Epidermal melanocyte (primary cell): ENCODE data around the gene SSB.
A peak's percentile ranks its signal among the peaks of the same experiment; 100 is the strongest.
"Not testable (repeated sequence)": the region's sequence is repeated elsewhere in the genome, so short reads cannot be mapped to it uniquely, and the experiment has no call there.

ENCODE experiments used
- DNase-seq: peaks from one replicate; pipeline ENCODE4 v3.0.0; 2011; ENCODE audit warnings: low spot score; ENCODE audit not compliant: insufficient read length

SSB gene

DNA sequence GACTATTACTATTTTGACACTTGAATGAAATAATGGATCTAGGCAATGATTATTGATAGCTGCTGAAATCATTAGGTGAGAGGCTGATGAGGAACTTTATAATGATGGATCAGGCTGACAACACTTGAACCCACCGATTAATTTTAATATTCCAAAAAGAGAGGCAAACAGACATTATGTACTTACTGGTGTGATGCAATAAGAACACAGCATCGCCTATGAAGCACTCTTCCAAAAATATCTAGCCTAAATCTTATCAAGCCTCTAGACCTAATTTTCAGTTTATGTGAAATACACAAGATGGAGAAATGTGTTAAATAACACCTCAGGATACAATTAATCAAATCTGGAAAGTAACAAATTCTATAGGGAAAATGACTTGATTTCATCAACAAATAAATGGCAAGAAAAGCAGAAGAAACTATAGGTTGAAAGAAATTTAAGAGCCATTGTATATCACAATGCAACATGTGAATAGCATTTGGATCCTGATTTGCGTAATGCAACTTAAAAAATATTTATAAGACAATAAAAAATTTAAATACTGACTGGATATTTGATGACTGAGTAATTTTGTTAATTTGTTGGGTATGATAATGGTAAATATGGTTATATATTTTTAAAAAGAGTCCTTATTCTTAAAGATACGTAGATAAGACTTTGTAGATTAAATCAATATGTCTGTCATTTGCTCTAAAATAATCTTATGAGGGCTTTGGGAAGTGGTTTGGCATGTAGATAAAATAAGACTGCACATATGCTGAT lies 17.2 kb upstream of the SSB start:
- no peak for DNase-seq

DNA sequence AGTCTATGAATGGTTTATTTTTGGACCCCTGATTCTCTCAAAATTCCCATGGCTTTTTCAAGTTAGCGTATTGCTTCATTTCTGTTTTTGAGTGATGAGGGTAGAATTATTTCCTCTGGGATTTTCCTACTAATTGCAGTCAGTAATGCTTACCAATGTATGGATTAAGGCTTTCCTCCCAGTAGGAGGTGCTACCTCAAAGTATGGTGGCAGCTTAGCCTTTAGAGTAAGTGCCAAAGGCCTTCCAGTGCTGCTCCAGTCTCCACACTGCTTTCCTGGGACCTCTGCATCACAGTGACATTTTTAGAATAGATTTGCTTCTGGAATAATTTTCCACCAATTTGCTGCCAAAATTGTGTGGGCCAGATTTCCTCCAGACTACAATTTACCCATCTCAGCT lies 16.2 kb upstream of the SSB start:
- no peak for DNase-seq

DNA sequence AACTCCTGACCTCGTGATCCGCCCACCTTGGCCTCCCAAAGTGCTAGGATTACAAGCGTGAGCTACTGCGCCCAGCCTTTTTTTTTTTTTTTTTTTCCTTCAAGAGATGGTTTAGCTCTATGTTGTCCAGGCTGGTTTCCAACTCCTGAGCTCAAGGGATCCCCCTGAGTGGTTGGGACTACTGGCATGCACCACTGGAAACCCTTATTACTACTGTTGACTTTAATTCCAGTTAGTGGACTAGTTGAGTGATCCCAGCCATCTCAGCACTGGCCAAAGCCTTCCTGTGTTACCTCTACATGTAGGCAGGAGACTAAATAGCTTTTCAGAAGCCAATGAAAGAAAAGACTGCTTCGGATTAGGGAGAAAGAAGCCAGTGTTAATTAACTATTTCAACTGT lies 8.1 kb upstream of the SSB start:
- no peak for DNase-seq

DNA sequence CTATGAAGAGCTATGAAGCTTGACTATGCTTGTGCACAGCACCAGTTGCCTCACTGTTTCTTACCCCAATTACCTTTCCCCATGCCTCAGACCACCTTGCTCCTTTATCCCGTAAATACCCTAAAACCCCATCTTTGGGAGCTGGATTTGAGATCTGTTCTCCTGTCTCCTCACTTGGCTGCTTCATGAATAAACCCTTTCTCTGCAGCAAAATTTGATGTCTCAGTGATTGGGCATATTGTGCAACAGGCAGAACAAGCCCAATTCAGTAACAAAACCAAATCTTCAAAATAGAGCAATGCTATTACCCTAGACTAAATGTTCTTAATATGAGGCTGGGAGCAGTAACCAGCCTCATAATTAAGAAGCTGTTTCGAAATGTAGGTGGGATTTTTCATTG lies 3.5 kb upstream of the SSB start:
- no peak for DNase-seq

DNA sequence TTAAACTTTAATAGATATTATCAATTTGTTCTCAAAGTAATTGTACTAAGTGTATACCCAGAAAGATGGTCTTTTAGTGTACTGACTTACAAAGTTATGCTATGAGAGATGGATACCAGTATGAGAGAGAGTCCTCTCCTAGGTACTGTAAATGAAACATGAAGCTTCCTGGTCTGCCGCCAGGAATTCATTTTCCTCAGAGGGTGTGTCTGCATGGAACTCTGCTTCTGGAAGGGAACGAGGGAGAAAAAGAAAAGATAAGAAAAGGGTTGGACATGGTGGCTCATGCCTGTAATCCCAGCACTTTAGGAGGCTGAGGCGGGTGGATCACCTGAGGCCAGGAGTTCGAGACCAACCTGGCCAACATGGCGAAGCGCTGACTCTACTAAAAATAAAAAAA lies 2.2 kb upstream of the SSB start:
- no peak for DNase-seq

DNA sequence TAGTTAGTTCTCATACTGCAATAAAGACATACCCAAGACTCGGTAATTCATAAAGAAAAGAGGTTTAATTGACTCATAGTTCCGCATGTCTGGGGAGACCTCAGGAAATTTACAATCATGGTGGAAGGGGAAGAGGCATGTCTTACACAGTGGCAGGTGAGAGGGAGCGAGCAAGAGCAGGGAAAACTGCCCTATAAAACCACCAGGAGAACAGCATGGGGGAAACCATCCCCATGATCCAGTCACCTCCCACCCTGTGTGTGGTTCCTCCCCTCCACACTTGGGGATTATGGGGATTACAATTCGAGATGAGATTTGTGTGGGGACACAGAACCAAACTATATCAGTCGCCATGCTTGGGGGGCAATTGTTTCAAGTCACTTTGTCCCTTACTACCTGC lies 1.1 kb upstream of the SSB start:
- DNase-seq, result no peak

DNA sequence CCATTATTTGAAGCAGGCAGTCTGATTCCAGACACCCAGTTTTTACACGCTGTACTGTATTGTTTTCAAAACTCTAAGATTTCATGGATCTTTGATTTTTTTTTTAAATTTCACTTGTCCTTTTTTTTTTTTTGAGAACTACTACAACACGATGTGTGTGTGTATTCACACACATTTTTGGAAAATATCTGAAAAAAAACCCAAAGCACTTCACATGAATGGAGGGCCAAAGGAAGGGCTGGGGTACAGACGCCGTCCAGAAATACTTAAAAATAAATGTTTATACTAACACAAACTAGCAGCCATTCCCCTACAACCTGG lies 314 bp upstream of the SSB start:
- DNase-seq, result no peak

DNA sequence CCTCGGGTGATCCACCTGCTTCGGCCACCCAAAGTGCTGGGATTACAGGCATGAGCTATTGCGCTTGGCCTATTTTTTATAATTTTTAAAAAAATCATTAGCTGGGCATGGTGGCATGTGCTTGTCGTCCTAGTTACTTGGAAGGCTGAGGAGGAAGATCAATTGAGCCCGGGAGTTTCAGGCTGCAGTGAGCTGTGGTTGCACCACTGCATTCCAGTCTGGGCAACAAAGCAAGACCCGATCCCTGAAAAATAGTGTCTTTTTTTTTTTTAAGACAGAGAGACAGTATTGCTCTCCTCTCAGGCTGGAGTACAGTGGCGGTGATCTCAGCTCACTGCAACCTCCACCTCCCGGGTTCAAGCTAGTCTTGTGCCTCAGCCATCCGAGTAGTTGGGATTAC lies 4.8 kb downstream of the SSB start:
- no peak for DNase-seq

DNA sequence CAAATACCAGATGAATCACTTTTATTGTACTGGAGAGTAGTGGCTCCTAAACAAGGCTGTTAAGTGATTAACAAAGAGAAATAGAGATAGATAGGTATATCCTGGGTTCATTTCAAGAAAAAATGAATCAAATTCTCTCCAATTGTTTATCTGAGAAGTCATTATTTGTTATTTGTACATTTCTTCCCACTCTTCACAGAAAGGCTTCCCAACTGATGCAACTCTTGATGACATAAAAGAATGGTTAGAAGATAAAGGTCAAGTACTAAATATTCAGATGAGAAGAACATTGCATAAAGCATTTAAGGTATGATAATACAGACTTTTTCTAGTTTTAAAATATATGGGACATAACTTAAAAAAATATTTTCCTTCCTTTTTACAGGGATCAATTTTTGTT lies 7.9 kb downstream of the SSB start:
- no peak for DNase-seq

DNA sequence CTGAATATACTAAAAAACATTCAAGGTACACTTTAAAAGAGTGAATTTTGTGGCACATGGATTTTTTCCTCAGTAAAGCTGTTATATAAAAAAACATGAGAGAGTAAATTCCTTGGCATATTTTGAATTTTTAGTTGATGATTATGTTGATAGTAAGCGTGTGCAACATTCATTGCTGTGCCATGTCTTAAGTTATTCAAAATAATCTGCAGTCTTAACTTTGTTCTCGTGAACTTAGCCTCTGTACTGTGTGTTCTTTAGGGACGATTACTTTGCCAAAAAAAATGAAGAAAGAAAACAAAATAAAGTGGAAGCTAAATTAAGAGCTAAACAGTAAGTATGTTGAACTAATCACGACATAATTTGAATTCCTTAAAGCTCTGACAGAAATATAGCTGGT lies 9.6 kb downstream of the SSB start:
- DNase-seq, result no peak

DNA sequence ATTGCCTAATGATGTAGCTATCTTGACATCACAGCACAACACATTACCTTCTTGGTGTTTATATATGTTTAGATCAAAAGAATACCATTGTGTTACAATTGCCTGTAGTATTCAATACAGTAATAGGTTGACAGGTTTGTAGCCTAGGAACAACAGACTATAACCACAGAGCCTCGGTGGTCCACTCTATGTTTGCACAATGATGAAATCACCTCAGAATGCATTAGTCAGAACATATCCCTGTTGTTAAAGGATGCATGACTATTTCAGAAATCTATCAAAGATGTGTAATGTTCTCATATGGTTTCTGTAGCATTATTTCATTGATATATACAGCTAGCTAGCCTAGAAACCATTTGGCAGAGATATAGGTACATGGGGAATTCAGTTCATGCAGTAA lies 17.2 kb downstream of the SSB start:
- no peak for DNase-seq

DNA sequence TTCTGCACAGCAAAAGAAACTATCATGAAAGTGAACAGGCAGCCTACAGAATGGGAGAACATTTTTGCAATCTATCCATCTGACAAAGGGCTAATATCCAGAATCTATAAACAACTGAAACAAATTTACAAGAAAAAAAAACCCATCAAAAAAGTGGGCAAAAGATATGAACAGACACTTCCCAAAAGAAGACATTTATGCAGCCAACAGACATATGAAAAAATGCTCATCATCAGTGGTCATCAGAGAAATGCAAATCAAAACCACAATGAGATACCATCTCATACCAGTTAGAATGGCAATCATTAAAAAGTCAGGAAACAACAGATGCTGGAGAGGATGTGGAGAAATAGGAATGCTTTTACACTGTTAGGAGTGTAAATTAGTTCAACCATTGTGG lies 18.3 kb downstream of the SSB start:
- not testable (repeated sequence) for DNase-seq

DNA sequence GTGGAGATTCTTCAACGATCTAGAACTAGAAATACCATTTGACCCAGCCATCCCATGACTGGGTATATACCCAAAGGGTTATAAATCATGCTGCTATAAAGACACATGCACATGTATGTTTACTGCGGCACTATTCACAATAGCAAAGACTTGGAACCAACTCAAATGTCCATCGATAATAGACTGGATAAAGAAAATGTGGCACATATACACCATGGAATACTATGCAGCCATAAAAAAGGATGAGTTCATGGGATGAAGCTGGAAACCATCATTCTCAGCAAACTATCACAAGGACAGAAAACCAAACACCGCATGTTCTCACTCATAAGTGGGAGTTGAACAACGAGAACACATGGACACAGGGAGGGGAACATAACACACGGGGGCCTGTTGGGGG lies 18.7 kb downstream of the SSB start:
- DNase-seq, result not testable (repeated sequence)

DNA sequence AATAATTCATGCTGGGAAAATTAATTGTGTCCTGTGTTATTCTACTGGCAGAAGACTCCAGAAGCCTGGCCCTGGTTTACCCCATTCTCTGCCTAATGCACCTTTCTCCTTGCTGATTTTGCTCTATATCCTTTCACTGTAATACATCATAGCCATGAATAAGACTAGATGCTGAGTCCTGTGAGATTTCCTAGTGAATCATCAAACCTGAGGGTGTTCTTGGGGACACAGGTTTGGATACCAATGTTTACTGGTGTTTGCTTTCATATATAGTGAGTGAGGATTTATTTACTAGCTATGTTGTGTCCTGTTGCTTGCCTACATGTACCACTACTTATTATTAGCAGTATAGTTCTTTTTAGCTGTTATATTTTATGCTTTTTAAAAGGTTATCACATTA lies 19.6 kb downstream of the SSB start:
- no peak for DNase-seq

DNA sequence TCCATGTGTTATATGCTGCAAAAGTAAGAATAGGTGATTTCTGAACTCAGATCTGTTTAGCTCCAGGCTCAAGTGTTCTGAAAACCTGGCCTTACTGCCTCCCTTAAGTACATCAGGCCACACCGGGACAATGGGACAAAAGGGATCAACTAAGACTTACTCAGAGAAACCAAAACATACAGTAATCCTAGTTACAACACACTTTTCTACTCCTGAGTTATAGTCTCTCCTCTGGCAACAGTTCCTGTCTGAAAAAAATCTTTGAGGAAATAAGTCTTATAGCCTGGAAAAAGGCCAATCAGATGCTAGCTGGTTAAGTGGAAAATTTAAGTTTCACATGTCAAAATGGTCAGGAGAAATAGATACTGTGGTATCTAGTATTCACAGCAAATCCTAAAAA lies 20.4 kb downstream of the SSB start:
- DNase-seq, result no peak

DNA sequence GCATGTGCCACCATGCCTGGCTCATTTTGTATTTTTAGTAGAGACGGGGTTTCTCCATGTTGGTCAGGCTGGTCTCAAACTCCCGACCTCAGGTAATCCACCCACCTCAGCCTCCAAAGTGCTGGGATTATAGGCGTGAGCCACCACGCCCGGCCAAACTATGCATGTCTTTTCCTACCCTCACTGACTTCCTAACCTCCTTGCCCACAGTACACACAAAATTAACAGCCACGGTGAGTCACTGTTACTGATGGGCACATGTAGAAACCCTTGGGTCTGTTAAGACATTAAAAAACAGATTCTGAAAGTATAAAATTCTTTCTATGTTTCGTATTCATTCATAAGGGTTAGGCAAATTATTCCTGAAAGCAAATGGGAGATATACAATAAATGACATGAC lies 21.4 kb downstream of the SSB start:
- DNase-seq, result not testable (repeated sequence)

DNA sequence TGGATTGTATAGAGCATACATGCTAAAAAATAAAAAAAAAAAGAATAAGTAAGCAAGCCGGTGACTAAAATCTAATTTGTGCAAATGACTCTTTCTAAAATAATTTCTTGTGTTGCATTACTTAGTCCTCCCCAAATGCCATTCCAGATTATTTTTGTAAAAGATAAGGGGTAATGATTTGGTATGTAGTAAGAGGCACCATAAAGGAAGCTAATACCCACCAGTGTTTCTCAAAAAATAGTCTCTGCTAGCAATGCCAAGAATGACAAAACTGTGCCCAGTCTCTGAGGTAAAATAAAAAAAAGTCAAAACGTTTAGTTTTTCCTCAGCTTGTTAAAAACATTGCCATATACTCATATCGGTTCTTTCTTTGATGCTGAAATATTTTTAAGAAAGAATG lies 23.4 kb downstream of the SSB start:
- no peak for DNase-seq

DNA sequence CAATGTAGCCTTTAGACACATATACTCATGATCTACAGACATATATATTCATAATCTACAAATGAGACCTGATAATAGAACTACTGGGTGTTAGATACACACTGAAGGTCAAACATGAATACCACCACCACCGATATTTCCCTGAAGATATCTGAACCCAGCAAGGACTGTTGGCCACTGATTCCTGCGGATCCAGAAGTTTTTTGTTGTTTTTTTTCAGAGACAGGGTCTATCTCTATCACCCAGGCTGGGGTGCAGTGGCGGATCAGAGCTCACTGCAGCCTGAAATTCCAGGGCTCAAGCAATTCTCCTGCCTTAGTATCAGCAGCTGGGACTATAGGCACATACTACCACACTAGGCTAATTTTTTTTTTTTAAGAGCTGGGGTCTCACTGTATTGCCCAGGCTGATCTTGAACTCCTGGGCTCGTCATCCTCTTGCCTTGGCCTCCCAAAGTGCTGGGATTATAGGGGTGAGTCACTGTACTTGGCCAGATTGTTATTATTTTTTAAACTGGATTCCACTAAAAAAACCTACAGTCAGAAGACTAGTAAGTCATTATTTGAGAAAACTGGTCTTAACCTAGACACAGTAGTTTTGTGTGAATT lies 24.2 kb downstream of the SSB start:
- no peak for DNase-seq

DNA sequence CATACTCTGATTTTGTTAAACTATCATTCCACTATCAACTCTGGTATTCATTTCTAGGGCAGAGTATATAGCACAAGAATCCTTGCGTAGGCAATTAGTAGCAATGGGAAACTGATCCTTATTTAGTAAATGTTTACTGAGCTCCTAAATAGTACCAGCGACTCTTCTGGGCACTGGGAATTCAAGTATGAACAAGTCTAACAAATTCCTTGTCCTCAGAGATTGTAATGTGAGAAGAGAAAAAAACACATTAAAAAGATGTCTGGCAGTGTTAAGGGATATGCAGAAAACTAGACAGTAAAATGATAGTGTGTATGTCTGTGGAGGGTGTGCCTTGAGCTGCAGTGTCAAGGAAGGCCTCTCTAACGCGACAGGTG lies 25.3 kb downstream of the SSB start:
- DNase-seq, result no peak

DNA sequence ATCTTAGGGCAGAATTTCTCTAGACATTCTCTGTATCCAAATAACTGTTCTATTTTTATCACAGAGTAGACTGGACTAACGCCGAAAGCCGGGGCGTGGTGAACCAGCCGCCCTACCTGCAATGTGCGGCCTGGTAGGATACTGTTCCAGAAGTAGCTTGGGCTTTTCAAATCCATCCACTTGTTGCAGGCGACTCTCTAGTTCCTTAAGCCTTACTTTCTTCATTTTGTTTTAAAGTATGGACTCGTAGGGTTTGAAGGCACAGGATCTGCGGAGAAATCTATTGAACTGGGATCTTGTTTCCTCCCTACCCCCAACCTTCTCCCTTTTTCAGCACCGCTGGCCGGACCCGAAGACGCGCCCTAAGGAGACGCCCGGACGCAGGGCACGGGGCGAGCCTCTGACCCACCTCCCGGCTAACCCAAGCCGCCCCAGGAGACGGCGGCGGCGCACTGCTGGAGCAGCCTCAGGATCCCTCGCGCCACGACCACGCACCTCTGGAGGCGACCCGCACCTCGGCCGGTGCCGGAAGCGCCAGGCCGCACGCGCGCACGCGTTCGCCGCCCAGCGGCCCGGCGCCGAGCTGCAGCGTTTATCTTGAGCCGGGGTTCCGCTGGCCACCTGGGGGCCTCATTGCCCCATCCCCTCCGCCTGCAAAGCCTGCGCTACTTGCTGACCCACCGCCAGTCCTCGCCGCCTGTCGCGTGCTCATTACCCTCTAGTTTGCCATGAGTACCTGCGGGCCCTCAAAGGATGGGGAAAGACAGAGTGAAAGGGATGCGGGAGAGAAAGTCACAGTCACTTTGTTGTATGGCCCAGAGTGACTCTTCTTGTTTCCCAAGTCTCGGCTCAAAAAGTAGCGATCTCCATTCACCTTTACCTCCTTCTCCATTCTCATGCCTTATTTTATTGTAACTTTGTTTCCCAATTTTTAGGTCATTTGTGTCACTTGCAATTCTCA lies 26.0 kb downstream of the SSB start, which contains the start of gene METTL5:
METTL5 (minus strand) TSS at position 533 of the 961 bp plus-strand sequence; CDS start at position 225, 308 bp downstream.
- peak; percentile 79 for DNase-seq

DNA sequence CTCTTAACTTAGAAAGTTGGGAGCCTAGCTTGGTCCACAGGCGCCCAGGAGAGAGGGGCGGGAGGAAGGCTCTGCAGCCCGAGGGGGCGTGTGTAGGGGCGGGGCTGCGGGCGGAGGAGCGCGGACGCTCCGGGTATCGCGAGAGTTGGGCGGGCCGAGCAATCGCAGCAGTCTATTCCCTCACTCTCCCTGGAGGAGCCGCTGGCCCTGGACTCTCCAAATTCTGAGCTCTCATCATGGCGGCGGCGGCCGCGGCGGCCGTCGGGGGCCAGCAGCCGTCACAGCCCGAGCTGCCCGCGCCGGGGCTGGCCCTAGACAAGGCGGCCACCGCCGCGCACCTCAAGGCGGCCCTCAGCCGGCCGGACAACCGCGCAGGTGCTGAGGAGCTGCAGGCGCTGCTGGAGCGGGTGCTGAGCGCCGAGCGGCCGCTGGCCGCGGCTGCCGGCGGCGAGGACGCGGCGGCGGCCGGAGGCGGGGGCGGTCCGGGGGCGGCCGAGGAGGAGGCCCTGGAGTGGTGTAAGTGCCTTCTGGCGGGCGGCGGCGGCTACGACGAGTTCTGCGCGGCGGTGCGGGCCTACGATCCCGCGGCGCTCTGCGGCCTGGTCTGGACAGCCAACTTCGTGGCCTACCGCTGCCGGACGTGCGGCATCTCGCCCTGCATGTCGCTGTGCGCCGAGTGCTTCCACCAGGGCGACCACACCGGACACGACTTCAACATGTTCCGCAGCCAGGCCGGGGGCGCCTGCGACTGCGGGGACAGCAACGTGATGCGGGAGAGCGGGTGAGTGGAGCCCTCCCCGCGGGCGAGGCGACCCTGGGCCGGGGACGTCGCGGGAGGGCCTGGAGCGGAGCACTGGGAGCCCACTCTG lies 28.8 kb downstream of the SSB start, which contains the start of gene UBR3:
UBR3 (plus strand) TSS at position 183 of the 869 bp plus-strand sequence; CDS start at position 237, 54 bp downstream.
- DNase-seq, result peak; percentile 84
